Ureter (tissue), 1 donor: ENCODE measurements around the gene MROH8. TPM values are rescaled to one million over a fixed set of nuclear protein-coding genes. Genes with fewer than 3 reads are reported as not detected.

Source experiments
- DNase-seq: peaks from one replicate; pipeline ENCODE4 v3.0.0-alpha.2; 2020; ENCODE audit warnings: low spot score
- total RNA-seq: library from RNA; stranded (reverse); gene quantifications from one replicate; pipeline ENCODE4 v1.2.4, GENCODE V29; 2023
- donor health status: DM: yes; HTN: yes; CAD: no.

The MROH8 gene
- 3.1 TPM for total RNA-seq

DNA sequence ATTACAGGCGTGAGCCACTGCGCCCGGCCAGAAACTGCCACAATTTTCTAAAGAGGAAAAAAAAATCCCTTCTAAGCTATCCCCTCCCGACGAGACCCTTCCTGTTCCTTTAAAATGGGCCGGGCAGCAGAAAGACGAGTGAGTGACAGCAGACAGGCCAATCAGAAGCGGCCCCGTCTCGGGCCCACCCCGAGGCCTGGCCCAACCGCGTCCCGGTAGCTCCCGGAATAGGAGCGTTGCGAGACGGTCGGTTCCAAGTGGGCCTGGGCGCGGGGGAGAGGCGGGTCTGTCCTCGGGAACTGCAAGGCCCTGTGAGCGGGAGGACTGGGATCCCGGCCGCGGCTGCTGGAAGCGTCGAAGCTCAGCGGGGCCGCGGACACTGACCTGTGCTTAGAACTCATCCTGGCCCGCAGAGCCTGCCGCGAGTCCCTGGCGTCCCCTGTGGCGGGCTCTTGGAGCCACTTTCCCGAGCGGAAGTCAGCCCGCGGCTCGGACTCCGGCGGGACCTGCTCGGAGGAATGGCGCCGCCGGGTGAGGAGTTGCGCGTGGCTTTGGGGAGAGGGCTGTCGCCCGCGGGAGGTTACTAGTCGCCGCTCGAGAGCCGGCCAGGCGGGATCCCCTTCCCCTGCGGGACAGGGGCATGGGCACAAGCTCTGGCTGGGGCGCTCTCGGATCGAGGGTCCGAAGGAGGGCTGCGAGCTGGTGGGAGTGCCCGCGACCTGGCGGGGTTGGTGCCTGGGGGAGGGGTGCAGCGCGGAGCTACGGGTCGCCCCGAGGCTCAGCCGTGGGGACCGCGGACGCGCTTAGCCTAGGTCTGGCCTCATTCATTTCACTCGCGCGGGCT, at the start of gene MROH8, which contains the start of gene RPN2:
MROH8 (minus strand) TSS at position 710 of the 844 bp plus-strand sequence.
RPN2 (plus strand) TSS at position 492 of the 844 bp plus-strand sequence; CDS start at position 519, 27 bp downstream.
- peak; percentile 98 for DNase-seq

DNA sequence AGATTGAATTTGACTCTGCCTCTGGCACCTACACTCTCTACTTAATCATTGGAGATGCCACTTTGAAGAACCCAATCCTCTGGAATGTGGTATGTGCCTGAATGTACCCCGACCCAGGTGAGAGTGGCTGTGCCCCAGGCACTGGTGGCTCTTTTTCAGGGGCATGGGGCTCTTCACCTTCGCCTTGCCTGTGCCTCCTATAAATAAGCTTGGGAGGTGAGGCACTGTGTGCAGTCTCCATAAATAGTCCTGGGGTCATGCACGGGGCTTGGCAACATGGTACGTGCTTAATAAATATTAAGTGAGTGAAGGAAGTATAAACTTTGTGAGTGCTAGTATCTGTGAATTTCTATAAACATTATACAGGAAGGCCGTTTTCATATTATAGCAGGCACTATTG, 49.3 kb upstream of the MROH8 start:
- no peak for DNase-seq

DNA sequence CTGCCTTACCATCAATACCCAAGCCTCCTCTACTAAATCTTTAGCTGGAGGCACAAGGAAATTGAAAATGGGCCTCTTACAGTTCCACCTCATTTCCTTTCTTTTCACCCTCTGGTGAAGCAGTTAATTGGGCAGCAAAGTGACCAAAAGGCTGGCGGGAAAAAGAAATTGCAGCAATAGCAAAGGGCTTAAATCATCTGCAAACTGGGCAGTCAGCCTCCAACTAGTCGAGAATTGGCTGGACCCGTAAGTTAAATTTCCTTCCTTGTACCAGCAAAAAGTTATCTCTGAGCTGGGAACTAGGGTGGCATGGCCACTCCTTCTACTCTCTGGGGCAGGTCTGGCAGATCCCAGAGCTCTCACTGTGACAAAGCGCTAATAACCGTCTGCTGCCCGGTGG, 48.7 kb upstream of the MROH8 start:
- no peak for DNase-seq

DNA sequence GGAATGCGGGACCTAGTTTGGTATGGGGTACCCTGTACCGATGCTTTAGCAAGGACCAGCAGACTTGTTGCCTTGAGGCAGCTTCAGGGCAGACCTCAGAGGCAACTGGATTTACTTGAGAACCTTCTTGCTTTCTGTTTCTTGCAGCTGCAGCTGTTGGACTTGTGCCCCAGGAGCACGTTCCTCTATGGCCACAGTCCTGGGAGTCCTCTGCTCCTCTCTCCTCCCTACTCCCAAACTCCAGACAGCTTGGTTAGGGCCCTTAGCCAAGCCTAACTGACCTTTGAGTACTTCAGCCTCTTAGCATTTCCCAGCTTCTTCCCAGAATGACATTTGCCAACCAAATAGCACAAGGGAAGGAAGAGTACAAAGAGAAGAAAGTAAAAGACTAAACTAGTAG, 47.5 kb upstream of the MROH8 start:
- DNase-seq = peak; percentile 49

DNA sequence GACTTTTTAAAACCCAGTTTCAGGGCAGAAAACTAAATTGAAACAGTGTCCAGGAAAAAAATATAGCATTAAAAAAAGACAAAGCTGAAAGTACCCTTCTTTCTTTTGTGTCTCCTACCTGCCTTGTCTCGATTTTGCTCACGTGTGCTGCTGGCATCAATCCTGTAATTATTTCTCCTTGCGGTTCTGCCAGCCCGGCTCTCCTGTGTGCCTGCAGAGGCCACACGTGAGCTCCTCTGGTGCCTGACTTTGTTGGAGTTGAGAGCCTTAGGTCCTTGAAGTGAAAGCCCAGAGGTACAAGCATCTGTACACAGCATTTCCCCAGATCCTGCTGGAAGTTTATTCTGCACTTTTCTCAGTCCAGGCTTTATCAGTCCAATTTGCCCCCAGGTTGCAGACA, 45.8 kb upstream of the MROH8 start:
- no peak for DNase-seq

DNA sequence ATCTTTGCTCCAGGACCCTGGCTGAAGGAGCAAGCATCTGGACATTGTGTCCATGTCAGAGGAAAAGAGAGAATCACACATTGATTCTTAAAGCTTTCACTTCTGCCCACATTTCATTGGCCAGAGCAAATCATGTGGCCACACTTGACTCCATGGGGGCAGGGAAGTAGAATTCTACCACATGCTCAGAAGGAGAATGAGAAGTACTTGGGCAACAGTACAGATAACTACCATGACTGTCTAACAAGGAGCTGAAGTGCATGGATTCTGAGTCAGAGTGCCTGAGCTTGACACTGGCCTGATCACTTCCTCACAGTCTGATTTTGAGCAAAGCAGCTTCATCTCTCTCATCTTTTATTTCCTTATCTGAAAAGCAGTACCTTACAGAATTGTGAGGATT, 43.7 kb upstream of the MROH8 start:
- no peak for DNase-seq

DNA sequence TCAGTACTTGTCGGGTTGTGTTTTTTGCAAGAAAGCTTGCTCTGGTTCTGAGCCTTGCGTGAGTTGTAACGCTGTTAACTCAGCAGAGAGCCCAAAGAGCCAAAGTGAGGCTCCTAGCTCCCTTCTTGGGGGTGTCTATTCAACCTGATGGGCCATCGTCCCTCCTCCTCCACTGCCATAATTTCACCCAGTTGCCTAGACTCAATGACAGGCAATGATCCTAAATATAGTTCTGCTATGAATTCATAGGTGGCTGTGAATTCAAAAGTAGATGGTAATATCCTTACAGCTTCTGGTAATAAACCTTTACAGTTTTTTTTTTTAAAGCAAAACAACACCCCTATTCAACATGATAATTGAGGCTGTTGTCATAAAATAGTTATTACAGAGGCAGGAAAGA, 42.7 kb upstream of the MROH8 start:
- no peak for DNase-seq

DNA sequence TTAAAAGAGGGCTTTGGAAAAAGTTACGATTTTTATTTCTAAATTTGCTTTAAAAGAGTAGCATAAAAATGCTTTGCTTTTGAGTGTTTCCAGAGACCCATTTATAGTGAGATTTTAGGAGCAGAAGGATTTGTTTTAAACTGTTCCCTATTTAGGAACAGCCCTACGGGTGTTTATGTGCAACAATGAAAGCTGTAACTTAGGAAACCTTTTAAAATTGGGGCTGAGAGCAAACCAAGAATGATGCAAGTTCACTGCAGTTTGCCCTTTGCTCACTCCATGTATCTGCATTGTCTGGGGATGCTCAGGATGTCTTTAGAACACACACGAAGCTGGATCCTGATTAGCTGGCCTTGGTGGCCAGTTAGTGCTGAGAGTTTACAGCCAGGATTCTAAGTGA, 41.4 kb upstream of the MROH8 start:
- DNase-seq = no peak

DNA sequence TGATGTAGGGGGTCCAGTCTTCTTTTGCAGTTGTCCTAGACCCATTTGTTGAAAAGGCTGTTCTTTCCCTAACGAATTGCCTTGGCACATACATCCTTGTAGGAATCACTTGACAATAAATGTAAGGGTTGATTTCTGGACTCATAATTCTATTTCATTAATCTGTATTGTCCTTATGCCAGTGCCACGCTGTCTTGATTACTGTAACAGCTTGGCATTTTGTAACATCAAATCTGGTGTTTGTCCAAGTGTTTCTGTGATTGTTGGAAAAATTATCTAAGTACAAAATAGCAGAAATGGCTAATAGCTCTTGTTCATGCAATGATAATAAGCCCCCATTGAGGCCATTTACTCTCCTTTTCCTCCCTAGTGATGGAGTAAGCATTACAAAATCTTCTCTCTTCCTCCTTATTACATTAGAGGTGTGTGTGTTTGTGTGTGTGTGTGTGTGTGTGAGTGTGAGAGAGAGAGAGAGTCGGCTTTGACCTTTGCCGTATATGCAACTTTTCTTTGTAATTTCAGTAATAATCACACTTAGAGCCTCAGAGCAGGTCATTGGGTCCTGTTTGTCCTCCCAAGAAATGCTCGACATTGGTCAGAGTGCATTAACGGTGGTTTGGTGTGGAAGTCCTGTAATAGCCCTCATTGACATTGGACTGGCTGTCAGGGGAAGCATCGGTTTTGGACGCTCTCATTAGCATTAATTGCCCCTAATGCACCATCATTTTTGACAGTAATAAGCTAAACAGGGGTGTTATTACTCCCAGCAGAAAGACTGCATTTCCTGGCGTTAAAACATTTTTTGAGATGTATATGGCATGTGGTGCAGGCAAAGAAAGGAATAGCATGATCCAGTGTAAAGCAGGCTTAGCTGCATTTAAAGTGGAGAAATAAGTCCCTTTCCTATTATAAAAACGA, 40.7 kb upstream of the MROH8 start:
- no peak for DNase-seq

DNA sequence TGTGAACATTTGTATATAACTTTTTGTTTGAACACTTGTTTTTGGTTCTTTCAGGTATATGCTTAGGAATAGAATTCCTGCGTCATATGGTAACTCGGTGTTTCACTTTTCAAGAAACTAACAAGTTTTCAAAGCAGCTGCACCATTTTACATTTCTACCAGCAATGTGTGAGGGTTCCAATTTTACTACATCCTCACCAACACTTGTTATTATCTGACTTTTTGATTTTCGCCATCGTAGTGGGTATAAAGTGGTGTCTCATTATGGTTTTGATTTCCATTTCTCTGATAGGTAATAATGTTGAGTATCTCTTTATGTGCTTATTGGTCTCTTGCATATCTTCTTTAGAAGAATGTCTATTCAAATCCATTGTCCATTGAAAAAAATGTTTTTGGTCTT, 39.6 kb upstream of the MROH8 start:
- DNase-seq = no peak

DNA sequence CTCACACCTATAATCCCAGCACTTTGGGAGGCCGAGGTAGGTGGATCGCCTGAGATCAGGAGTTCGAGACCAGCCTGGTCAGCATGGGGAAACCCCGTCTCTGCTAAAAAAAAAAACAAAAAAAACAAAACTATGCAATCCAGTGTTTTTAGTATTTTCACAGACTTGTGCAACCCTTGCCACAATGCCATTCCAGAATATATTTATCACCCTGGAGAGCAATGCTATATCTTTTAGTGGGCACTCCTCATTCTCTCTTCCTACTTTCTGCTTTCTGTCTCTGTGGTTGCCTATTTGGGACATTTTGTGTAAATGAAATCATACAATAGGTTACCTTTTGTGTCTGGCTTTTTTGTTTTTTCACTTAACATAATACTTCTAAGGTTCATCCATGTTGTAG, 39.1 kb upstream of the MROH8 start:
- no peak for DNase-seq

DNA sequence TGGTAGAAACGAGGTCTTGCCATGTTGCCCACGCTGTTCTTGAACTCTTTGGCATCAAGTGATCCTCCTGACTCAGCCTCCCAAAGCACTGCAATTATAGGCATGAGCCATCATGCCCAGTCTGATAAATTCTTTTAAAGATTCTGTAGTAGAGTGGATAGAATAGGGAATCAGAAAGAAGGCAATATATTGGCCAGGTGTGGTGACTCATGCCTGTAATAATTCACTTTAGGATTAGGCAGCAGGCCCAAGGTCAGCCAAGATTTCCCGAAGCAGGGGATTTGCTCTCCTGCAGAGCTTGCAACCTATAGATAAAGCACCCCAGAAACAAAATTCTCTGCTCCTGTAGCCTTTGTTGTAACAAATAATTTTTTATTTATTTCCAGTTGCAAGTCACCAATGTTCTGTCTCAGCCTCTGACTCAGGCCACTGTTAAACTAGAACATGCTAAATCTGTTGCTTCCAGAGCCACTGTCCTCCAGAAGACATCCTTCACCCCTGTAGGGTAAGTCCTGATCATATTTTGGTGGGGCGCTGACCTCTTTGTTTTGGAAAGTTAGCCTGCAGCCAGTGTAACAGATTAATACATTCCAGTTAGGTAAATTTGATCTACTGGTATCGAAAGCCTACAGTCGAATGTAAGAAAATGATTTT, 30.4 kb upstream of the MROH8 start:
- DNase-seq = no peak

DNA sequence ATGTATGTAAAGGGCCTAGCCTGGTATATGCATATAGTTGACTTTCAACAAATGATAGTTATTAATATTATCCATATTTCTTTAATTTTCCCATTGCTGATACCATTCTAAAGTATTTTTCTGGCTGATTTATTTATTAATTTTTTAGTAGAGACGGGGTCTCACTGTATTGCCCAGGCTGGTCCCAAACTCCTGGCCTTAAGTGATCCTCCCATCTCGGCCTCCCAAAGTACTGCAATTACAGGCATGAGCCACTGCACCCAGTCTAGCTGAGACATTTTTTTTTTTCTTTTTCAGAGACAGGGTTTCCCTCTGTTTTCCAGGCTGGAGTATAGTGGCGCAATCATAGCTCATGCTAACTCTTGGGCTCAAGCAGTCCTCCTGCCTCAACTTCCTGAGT, 29.8 kb upstream of the MROH8 start:
- no peak for DNase-seq

DNA sequence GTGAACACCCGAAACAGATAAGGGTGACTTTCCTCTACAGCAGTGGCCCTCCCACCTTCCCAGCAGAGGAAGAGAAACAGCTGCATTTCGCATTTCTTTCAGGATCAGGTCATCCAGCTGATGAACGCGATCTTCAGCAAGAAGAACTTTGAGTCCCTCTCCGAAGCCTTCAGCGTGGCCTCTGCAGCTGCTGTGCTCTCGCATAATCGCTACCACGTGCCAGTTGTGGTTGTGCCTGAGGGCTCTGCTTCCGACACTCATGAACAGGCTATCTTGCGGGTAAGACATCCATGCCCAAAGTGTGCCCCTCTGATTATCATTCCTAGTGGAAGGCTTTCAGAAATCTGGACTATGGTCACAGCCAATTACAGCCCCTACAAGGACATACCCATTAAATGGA, 27.8 kb upstream of the MROH8 start:
- DNase-seq = no peak

DNA sequence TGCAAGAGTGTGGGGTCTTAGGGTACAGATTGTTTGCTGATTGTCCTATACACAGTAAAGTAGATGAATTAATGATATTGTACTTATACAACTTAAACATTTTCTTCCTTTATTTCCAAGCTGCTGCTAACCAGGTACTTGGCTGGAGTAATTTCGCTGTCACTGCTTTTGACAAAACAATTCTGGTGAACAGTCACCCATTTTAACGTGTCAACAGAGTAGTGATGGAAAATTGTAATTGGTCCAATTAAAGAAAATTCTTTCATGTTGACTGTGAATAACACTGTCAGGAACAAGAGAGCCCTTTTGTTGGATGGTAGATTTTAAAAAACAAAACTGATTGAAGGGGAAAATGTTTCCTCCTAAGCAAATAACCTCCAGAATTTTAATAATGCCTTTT, 26.4 kb upstream of the MROH8 start:
- no peak for DNase-seq

DNA sequence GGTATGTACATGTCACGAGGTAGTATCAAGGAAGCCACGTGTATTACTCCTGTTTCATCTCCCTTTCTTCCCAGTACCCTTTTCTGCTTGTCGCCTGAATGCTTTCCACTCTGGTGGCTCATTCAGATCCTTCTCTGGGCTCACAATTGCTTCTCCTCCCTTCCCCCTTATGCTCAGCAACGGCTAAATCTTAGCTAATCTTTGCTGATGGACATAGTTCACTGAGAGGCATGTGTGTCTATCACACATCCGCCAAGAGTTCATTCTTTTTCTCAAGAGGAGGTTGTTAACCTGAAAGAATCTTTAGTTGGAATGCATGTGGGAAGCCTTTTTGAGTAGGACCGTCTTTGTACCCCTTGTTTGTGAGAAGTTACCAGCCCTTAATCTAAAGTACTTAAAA, 25.8 kb upstream of the MROH8 start:
- no peak for DNase-seq

DNA sequence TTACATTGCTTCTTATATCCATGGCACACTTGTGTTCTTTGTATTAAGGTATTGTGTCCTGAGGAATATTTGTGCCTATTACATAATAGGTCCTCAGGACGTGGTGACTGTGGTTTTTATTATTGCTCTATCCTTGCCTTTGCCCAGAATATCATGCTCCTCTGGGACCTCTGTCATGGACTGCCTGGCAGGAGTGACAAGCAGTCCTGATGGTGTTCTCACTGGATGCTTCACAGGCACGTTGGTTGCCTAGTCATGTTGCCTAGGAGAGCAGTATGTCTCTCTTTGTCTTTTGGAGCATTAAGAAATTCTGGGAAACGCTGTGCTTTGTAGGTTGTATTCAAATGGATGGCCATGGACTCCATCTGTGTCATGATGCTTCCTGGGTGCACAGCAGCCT, 24.7 kb upstream of the MROH8 start:
- no peak for DNase-seq

DNA sequence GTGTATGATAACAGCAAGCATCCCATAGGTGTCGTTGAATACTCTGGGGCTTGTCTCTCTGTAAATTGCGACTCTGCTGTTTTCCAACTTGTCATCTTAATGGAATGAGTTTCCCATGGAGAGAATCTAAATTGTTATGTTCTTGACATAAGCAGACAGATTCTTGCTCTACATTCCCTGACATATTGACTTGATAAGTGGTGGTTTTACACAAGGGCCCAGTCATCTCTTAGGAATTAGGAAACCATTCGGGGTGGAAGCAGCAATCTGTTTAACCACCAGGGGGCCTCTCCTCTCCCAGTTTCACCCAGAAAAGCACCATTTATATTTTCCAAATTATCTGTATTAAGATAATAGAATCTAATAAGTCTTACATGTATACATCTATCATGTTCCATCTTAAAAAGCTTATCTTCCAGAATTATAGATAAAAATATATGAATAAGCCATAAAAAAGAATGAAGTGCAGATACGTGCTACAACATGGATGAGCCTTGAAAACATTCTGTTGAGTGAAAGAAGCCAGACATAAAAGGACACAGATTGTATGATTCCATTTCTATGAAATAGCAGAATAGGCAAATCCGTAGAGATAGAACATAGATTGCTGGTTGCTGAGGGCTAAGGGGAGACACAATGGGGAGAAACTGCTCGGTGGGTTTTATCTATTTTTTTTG, 23.1 kb upstream of the MROH8 start:
- peak; percentile 48 for DNase-seq

DNA sequence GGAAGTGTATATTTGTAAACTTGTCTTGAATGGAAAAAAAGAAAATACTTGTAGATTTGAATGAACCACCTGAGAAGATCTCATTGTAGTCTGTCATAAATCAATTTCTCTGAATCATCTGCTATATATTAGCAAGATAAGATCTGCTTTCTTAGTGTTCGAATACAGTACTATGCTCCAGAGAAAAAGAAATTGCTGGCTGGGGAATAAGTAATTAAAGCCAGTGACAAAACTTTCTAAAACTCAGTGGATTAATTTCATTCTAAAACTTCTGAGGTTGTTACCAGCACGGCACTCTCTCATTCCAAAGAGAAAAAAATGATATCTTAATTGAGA, 22.4 kb upstream of the MROH8 start:
- no peak for DNase-seq

DNA sequence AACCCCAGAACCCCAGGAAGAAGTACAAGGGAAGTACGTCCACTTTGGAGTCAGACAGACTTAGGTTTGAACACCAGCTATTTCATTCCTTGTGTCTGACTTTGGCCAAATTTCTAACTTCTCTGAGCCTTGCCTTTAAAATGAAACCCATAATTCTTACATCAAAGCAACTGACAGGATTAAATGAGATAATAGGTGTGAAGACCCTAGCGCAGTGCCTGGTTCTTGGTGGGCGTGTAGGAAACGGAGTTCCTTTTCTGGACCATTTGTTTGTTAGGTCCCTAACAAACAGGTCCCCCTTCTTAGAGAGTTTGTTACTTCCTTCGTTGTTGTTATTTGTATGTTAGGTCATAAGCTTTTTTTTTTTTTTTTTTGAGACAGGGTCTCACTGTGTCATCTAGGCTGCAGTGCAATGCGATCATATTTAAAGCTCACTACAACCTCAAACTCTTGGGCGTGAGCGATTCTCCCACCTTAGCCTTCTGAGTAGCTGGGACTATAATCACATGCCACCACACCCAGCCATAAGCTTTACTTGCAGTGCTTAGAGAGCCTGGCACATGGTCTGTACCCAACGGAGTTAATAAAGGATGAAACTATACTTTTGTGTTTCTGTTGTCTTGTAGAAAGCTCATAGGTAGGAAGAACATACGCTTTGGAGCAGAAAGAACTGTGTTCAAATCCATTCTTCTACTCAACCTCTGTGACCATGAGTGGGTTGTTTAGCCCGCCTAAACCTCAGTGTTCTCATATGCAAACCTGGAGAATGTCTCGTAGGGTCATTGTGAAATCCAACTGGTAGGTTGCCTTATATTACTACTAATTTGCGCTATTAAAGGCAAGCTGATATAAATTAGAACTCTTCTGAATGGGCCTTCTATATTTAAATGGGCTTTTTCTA, 21.8 kb upstream of the MROH8 start:
- no peak for DNase-seq

DNA sequence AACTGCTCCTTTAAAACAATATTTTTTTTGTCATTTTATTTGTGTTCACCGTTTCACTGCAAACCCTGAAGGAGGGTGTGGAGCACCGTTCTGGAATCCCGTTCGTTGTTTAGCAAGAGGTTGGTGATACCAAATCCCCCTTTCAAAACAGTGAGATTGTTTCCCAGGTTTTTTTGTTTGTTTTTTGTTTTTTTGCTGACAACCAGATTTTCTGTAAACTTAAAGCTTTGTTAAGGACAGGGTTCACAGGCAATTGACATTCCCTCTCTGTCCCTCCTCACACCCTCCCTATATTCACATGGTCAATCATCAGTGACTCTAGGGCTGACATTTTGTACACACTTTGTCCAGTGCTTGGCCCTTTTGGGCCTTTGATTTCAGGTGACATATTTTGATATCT, 21.0 kb upstream of the MROH8 start:
- no peak for DNase-seq
